ENCODE measurements around the gene SLC16A14.

The SLC16A14 gene

GRCh38 chr2:230046491-230046890, 22.2 kb downstream of the SLC16A14 start (continued):
- no peak for TF ChIP-seq ZNF19 (tag by site-specific recombination; IDR thresholded peaks at IDR 0.05; ENCODE audit: low read depth)
- no peak for TF ChIP-seq ZNF211 (tag by site-specific recombination; IDR thresholded peaks at IDR 0.05; ENCODE audit: low read depth)
- no peak for TF ChIP-seq ZNF132 (tag by site-specific recombination; IDR thresholded peaks at IDR 0.05; ENCODE audit: borderline replicate concordance)
- no peak for TF ChIP-seq ZNF423 (tag by site-specific recombination; IDR thresholded peaks at IDR 0.05)
- no peak for TF ChIP-seq ZNF501 (tag by site-specific recombination; IDR thresholded peaks at IDR 0.05)
- TF ChIP-seq ZNF16 (tag by site-specific recombination; IDR thresholded peaks at IDR 0.05; ENCODE audit: low read depth), result no peak
- TF ChIP-seq RBAK (tag by site-specific recombination; IDR thresholded peaks at IDR 0.05), result no peak
- no peak for TF ChIP-seq SCRT2 (tag by site-specific recombination; IDR thresholded peaks at IDR 0.05)

- no peak for TF ChIP-seq MEIS1 (CRISPR knock-in tag; IDR thresholded peaks at IDR 0.05; ENCODE audit: borderline replicate concordance)
- TF ChIP-seq ZBTB21 (tag by site-specific recombination; IDR thresholded peaks at IDR 0.05), result no peak
- no peak for TF ChIP-seq ZNF639 (tag by site-specific recombination; IDR thresholded peaks at IDR 0.05)
- no peak for TF ChIP-seq ZNF114 (tag by site-specific recombination; IDR thresholded peaks at IDR 0.05)
- POLR2A ChIA-PET, result no interaction called here
- Histone ChIP-seq H3K4me3 (ENCODE audit: low read depth, low read length) (no peak overlapping the region), H3K36me3 (ENCODE audit: control insufficient read depth in 2 of 2, insufficient read depth in 1 of 2, low read length in 2 of 2) (peaks cover 0 to 39% of the 10 kb centered on the region in 2 experiments; a peak in 2 of 3 replicates), H3K4me1 (ENCODE audit: control insufficient read depth, insufficient read depth, low read length) (no peaks in the 10 kb centered on the region), H3K27ac (ENCODE audit: extremely low read depth, low read depth, low read length) (no peak overlapping the region), H3K9me3 (ENCODE audit: control insufficient read depth, insufficient read depth, low read depth, low read length) (no peaks in the 10 kb centered on the region)
- CTCF ChIA-PET, result no interaction called here
These were observed 25.3 kb downstream of the SLC16A14 start for GRCh38 chr2:230043461-230043860.

- Histone ChIP-seq H3K27ac (ENCODE audit: extremely low read depth, low read depth, low read length) (no peak overlapping the region), H3K4me1 (ENCODE audit: control insufficient read depth, insufficient read depth, low read length) (no peaks in the 10 kb centered on the region), H3K36me3 (ENCODE audit: control insufficient read depth in 2 of 2, insufficient read depth in 1 of 2, low read length in 2 of 2) (peaks cover 0 to 35% of the 10 kb centered on the region in 2 experiments; a peak in 2 of 3 replicates), H3K9me3 (ENCODE audit: control insufficient read depth, insufficient read depth, low read depth, low read length) (no peaks in the 10 kb centered on the region), H3K4me3 (ENCODE audit: low read depth, low read length) (no peak overlapping the region)
- ChIA-PET POLR2A (no interaction called here), CTCF (no interaction called here)
- TF ChIP-seq ZNF341 (tag by site-specific recombination; IDR thresholded peaks at IDR 0.05; ENCODE audit: low read depth), result no peak
- no peak for TF ChIP-seq PBX3 (CRISPR knock-in tag; IDR thresholded peaks at IDR 0.05)
- no peak for TF ChIP-seq OSR2 (tag by site-specific recombination; IDR thresholded peaks at IDR 0.05)
- no peak for TF ChIP-seq REST (tag by site-specific recombination; IDR thresholded peaks at IDR 0.05)
- no peak for TF ChIP-seq ZNF266 (tag by site-specific recombination; IDR thresholded peaks at IDR 0.05; ENCODE audit: low read depth)
- no peak for TF ChIP-seq ZNF529 (tag by site-specific recombination; IDR thresholded peaks at IDR 0.05; ENCODE audit: insufficient replicate concordance)
- no peak for TF ChIP-seq ZNF830 (tag by site-specific recombination; IDR thresholded peaks at IDR 0.05; ENCODE audit: low read depth)
- no peak for TF ChIP-seq WT1 (tag by site-specific recombination; IDR thresholded peaks at IDR 0.05)
- TF ChIP-seq ZNF398 (tag by site-specific recombination; IDR thresholded peaks at IDR 0.05), result no peak
- TF ChIP-seq HOXD13 (CRISPR knock-in tag; IDR thresholded peaks at IDR 0.05; ENCODE audit: borderline replicate concordance), result no peak
- TF ChIP-seq ZBTB8A (tag by site-specific recombination; IDR thresholded peaks at IDR 0.05), result no peak
- no peak for TF ChIP-seq ELK4 (IDR thresholded peaks at IDR 0.05; ENCODE audit: borderline replicate concordance, low read depth, low read length)
These were observed 25.7 kb downstream of the SLC16A14 start for GRCh38 chr2:230043025-230043424.

All from HEK293 (cell line).